ENCODE measurements around the gene PSTPIP1.

PSTPIP1 gene

DNA sequence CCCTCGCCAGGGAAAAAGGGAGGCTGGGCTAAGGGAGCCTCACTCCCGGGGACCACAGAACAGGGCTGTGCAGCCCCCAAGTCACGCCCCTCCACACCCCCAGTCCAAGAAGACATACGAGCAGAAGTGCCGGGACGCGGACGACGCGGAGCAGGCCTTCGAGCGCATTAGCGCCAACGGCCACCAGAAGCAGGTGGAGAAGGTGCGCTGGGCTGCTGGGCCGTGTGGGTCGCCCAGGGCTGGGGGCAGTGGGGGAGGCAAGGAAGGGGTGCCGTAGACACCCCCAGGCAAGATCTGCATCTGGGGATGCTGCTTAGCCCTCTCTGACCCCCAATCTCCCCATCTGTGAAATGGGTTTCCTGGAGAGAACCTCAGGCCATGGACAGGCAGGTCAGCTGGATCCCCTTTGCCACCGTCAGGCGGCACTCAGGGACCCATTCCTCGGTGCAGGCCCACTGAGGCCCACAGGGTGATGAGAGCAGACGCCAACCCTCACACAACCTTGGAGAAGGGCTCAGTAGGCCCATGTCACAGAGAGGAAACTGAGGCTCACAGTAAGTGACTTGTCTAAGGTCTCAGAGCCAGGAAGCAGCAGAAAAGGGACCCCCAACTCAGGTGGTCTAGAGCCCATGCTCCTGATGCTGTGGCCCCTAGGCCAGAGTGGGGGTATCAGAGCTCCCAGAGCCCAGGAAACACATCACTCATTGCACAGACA lies 33.7 kb downstream of the PSTPIP1 start:
- Histone ChIP-seq H3K4me1 (ENCODE audit: control insufficient read depth in 1 of 2, insufficient read depth in 1 of 2, low read depth in 1 of 2, low read length in 1 of 2) (no peaks in the 10 kb centered on the region), H3K4me3 (ENCODE audit: low read depth in 1 of 2, low read length in 1 of 2) (no peak overlapping the region), H3K36me3 (peaks cover 100% of the 10 kb centered on the region), H3K27me3 (no peaks in the 10 kb centered on the region), H3K9me3 (no peaks in the 10 kb centered on the region), H3K27ac (peak overlapping the region; percentile 6)
- TF ChIP-seq, protein P1, sequence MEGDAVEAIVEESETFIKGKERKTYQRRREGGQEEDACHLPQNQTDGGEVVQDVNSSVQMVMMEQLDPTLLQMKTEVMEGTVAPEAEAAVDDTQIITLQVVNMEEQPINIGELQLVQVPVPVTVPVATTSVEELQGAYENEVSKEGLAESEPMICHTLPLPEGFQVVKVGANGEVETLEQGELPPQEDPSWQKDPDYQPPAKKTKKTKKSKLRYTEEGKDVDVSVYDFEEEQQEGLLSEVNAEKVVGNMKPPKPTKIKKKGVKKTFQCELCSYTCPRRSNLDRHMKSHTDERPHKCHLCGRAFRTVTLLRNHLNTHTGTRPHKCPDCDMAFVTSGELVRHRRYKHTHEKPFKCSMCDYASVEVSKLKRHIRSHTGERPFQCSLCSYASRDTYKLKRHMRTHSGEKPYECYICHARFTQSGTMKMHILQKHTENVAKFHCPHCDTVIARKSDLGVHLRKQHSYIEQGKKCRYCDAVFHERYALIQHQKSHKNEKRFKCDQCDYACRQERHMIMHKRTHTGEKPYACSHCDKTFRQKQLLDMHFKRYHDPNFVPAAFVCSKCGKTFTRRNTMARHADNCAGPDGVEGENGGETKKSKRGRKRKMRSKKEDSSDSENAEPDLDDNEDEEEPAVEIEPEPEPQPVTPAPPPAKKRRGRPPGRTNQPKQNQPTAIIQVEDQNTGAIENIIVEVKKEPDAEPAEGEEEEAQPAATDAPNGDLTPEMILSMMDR (IDR thresholded peaks at IDR 0.05) = no peak

GRCh38 chr15:77029166-77030047 lies 34.5 kb downstream of the PSTPIP1 start:
- H3K4me1 ChIP-seq (ENCODE audit: control insufficient read depth in 1 of 2, insufficient read depth in 1 of 2, low read depth in 1 of 2, low read length in 1 of 2) = no peaks in the 10 kb centered on the region
- H3K27ac ChIP-seq = peak overlapping the region; percentile 8
- H3K9me3 ChIP-seq = no peaks in the 10 kb centered on the region
- TF ChIP-seq, protein P1 (IDR thresholded peaks at IDR 0.05) = no peak
- no peak overlapping the region for H3K4me3 ChIP-seq (ENCODE audit: low read depth in 1 of 2, low read length in 1 of 2)
- peaks cover 100% of the 10 kb centered on the region for H3K36me3 ChIP-seq
- no peaks in the 10 kb centered on the region for H3K27me3 ChIP-seq

DNA sequence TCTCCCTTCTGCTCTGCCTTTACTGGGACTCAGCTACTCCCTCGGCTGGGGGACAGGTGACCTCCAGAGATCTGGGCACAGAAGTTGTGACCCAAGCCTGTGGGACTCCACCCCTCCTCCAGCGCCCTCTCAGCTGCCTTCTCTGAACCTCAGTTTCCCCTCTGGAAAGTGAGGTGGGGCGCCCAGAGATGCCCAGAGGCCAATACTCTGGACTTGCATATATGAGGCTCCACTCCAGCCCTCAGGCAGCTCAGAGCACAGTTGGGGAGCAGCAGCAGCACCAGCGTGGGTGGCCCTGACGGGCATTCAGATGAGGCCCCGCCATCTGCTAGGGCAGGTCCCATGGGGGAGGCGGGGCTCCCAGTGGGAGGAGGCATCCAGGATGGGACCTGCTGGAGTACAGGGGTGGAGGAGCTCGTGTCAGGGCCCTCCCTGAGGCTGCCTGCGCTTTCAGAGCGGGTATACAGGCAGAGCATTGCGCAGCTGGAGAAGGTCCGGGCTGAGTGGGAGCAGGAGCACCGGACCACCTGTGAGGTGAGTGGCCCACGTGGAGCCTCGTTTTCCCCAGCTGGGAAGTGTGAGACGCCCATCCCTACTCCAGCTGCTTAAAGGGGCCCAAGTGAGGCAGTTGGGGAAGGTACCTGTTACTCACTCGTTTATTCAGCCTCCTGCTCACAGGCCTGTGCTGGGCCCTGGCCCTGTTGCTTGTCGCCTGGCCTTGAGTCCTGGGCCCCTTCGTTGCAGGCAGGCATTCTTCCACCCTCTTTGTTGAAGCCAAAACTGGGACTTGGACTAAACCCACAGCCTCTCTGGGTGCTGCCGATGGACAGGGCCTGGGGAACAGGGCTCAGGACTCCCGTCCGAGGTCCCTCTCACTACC lies 35.4 kb downstream of the PSTPIP1 start:
- H3K36me3 ChIP-seq = peaks cover 100% of the 10 kb centered on the region
- H3K27ac ChIP-seq = peak overlapping the region; percentile 69
- no peak overlapping the region for H3K4me3 ChIP-seq (ENCODE audit: low read depth in 1 of 2, low read length in 1 of 2)
- no peaks in the 10 kb centered on the region for H3K27me3 ChIP-seq
- no peaks in the 10 kb centered on the region for H3K9me3 ChIP-seq
- TF ChIP-seq, protein P1 (IDR thresholded peaks at IDR 0.05) = no peak
- H3K4me1 ChIP-seq (ENCODE audit: control insufficient read depth in 1 of 2, insufficient read depth in 1 of 2, low read depth in 1 of 2, low read length in 1 of 2) = no peaks in the 10 kb centered on the region

GRCh38 chr15:77030928-77031375 lies 36.0 kb downstream of the PSTPIP1 start:
- Histone ChIP-seq H3K27me3 (no peaks in the 10 kb centered on the region), H3K4me3 (ENCODE audit: low read depth in 1 of 2, low read length in 1 of 2) (no peak overlapping the region), H3K27ac (peak overlapping the region; percentile 69), H3K9me3 (no peaks in the 10 kb centered on the region), H3K4me1 (ENCODE audit: control insufficient read depth in 1 of 2, insufficient read depth in 1 of 2, low read depth in 1 of 2, low read length in 1 of 2) (no peaks in the 10 kb centered on the region), H3K36me3 (peaks cover 100% of the 10 kb centered on the region)
- TF ChIP-seq, protein P1 (IDR thresholded peaks at IDR 0.05) = no peak

- Histone ChIP-seq H3K4me3 (ENCODE audit: low read depth in 1 of 2, low read length in 1 of 2) (no peak overlapping the region), H3K36me3 (peaks cover 100% of the 10 kb centered on the region), H3K4me1 (ENCODE audit: control insufficient read depth in 1 of 2, insufficient read depth in 1 of 2, low read depth in 1 of 2, low read length in 1 of 2) (no peaks in the 10 kb centered on the region), H3K9me3 (no peaks in the 10 kb centered on the region), H3K27me3 (no peaks in the 10 kb centered on the region), H3K27ac (peak overlapping the region; percentile 69)
- TF ChIP-seq, protein P1 (IDR thresholded peaks at IDR 0.05) = no peak
Observed at GRCh38 chr15:77031376-77032050, 36.6 kb downstream of the PSTPIP1 start.
